ENCODE results near the gene ABCD2. TPM values are rescaled to one million over a fixed set of nuclear protein-coding genes. Genes with fewer than 3 reads are reported as not detected.

ABCD2 gene
- total RNA-seq, 6 donors from 2014 or later = 0.20 to 2.2 (median 0.47) TPM; not detected in 1

DNA sequence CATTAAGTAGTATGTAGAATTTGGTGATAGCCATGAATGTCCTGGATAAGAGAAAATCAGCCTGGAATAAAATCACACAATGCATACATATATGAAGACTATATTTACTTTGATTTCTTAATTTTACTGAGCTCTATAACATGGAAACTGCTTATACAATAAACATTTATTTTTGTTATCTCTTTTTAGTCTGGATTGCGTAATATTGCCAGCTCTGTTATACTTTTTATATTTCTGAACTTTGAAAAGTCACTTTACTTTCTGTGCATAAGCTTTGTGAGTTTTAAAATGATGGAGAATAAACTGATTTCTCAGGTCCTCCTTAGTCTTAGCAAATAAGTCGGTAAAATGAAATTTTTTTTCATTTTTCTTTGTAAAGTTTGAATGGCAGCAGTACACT is 19.2 kb upstream of the ABCD2 start:
- Histone ChIP-seq H3K27me3 (no peaks in the 10 kb centered on the region), H3K9me3 (no peaks in the 10 kb centered on the region), H3K27ac (no peak overlapping the region), H3K4me3 (no peak overlapping the region), H3K4me1 (no peaks in the 10 kb centered on the region), H3K36me3 (no peaks in the 10 kb centered on the region)
- no peak for DNase-seq
- no peak for ATAC-seq (ENCODE audit: low FRiP score in 2 of 2)
- 78 to 88% methylated on average over 2 of the region's 2 CpGs for WGBS, 2 donors
- no peak for TF ChIP-seq EP300 (IDR thresholded peaks at IDR 0.05)
- TF ChIP-seq POLR2A (IDR thresholded peaks at IDR 0.05) = no peak
- no peak for TF ChIP-seq POLR2AphosphoS5 (IDR thresholded peaks at IDR 0.05)
- TF ChIP-seq, protein P1, sequence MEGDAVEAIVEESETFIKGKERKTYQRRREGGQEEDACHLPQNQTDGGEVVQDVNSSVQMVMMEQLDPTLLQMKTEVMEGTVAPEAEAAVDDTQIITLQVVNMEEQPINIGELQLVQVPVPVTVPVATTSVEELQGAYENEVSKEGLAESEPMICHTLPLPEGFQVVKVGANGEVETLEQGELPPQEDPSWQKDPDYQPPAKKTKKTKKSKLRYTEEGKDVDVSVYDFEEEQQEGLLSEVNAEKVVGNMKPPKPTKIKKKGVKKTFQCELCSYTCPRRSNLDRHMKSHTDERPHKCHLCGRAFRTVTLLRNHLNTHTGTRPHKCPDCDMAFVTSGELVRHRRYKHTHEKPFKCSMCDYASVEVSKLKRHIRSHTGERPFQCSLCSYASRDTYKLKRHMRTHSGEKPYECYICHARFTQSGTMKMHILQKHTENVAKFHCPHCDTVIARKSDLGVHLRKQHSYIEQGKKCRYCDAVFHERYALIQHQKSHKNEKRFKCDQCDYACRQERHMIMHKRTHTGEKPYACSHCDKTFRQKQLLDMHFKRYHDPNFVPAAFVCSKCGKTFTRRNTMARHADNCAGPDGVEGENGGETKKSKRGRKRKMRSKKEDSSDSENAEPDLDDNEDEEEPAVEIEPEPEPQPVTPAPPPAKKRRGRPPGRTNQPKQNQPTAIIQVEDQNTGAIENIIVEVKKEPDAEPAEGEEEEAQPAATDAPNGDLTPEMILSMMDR (IDR thresholded peaks at IDR 0.05) = no peak

DNA sequence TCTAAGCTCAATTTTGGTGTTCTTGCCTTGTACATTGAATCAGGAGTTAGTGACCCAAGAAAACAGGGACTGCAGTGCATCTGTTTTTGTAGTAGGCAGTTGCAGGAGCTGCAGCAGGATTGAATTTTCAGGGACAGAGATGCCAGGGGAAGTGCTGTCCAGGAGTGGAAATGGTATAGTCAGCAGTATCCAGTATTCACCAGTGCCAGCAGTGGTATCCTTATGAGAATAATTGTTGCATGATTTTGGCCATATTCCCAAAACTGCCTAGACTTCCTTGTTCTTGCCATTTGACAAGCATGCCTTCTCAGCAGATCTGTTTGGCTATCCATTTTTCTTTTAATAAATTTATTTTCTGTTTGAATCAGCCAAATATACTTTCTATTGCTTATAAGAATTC is 18.6 kb upstream of the ABCD2 start:
- peak in 1 of 2 donors; percentile 26 for ATAC-seq (ENCODE audit: low FRiP score in 2 of 2)
- Histone ChIP-seq H3K27me3 (no peaks in the 10 kb centered on the region), H3K27ac (no peak overlapping the region)

DNA sequence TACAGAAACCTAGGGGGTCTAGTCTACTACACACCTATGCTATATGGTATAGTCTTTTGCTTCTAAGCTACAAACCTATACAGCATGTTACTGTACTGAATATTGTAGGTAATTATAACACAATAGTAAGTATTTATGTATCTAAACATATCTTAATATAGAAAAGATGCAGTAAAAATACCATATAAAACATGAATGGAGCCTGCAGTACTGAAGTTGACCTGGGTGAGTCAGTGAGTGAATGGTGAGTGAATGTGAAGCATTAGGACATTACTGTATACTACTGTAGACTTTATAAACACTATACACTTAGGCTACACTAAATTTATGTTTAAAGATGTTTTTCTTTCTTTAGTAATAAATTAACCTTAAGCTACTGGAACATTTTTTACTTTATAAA is 13.1 kb upstream of the ABCD2 start:
- TF ChIP-seq EP300 (IDR thresholded peaks at IDR 0.05) (no peak), POLR2AphosphoS5 (IDR thresholded peaks at IDR 0.05) (no peak), POLR2A (IDR thresholded peaks at IDR 0.05) (no peak)
- TF ChIP-seq, protein P1 (IDR thresholded peaks at IDR 0.05) = no peak
- no peaks in the 10 kb centered on the region for H3K9me3 ChIP-seq
- DNase-seq (no peak), ATAC-seq (ENCODE audit: low FRiP score in 2 of 2) (no peak)
- no peak overlapping the region for H3K4me3 ChIP-seq
- H3K27me3 ChIP-seq = no peaks in the 10 kb centered on the region
- no peaks in the 10 kb centered on the region for H3K4me1 ChIP-seq
- H3K27ac ChIP-seq = no peak overlapping the region
- no peaks in the 10 kb centered on the region for H3K36me3 ChIP-seq

More for the DNA sequence above, 18.6 kb upstream of the ABCD2 start:
- DNase-seq = no peak
- no peak overlapping the region for H3K4me3 ChIP-seq
- TF ChIP-seq POLR2A (IDR thresholded peaks at IDR 0.05) = no peak
- no peaks in the 10 kb centered on the region for H3K9me3 ChIP-seq
- H3K4me1 ChIP-seq = no peaks in the 10 kb centered on the region
- no peaks in the 10 kb centered on the region for H3K36me3 ChIP-seq

DNA sequence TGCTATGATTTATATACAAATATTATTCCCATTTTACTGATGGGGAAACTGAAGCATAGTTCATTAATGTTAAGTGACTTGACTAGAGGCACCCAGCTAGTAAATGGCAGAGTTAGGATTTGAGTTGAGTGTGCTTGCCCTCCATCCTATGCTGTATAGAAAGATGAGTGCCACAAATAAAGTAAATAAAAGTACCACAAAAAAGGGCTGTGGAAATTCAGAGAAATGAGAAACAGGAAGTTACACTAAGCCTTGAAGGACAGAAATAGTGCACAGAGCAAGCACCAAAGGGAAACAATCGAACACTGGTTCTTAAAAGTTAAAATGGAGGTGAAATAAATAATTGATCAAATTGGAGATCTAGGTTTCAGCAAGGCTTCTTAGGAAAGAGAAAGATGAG is 9.2 kb upstream of the ABCD2 start:
- Histone ChIP-seq H3K4me3 (no peak overlapping the region), H3K4me1 (no peaks in the 10 kb centered on the region), H3K9me3 (no peaks in the 10 kb centered on the region), H3K36me3 (no peaks in the 10 kb centered on the region), H3K27ac (no peak overlapping the region), H3K27me3 (no peaks in the 10 kb centered on the region)
- no peak for ATAC-seq (ENCODE audit: low FRiP score in 2 of 2)
- no peak for TF ChIP-seq POLR2AphosphoS5 (IDR thresholded peaks at IDR 0.05)
- no peak for TF ChIP-seq EP300 (IDR thresholded peaks at IDR 0.05)
- TF ChIP-seq, protein P1 (IDR thresholded peaks at IDR 0.05) = no peak
- TF ChIP-seq POLR2A (IDR thresholded peaks at IDR 0.05) = no peak
- WGBS, 2 donors = 34 to 46% methylated on average over 1 of the region's 1 CpG
- no peak for DNase-seq

DNA sequence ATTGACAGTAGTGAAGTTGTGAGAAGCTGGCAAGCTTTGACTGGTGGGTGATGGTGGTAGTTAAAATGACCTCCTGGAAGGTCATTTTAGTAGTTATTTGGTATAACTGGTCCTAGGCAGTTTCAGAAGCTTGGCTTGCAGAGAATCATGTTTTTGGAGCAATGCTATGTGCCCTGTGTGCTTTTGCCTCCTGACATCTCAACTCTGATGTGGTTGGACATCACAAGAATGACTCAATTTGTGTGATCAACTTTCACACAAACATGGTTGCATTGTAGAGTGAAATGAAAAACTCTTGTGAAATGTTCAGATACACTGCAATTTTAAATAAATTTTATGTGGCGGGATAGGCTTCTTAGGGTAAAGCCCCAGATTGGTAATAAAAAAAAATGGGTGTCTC is 8.3 kb upstream of the ABCD2 start:
- no peaks in the 10 kb centered on the region for H3K27me3 ChIP-seq
- DNase-seq (no peak), ATAC-seq (ENCODE audit: low FRiP score in 2 of 2) (no peak)
- no peaks in the 10 kb centered on the region for H3K9me3 ChIP-seq
- TF ChIP-seq POLR2AphosphoS5 (IDR thresholded peaks at IDR 0.05) = no peak
- TF ChIP-seq, protein P1 (IDR thresholded peaks at IDR 0.05) = no peak
- TF ChIP-seq POLR2A (IDR thresholded peaks at IDR 0.05) = no peak
- TF ChIP-seq EP300 (IDR thresholded peaks at IDR 0.05) = no peak
- H3K27ac ChIP-seq = no peak overlapping the region
- 97 to 100% methylated on average over 1 of the region's 1 CpG for WGBS, 2 donors
- H3K36me3 ChIP-seq = no peaks in the 10 kb centered on the region
- H3K4me1 ChIP-seq = no peaks in the 10 kb centered on the region
- H3K4me3 ChIP-seq = no peak overlapping the region

All from upper lobe of left lung (tissue), 6 donors.